AG20443 (cell line): ENCODE measurements around the gene MCL1.
"Not testable (repeated sequence)": the region's sequence is repeated elsewhere in the genome, so short reads cannot be mapped to it uniquely, and the experiment has no call there.

ENCODE experiments used
- DNase-seq: peaks from one replicate; pipeline ENCODE4 v3.0.0; 2012; ENCODE audit warnings: low spot score, mixed read lengths

The MCL1 gene

DNA sequence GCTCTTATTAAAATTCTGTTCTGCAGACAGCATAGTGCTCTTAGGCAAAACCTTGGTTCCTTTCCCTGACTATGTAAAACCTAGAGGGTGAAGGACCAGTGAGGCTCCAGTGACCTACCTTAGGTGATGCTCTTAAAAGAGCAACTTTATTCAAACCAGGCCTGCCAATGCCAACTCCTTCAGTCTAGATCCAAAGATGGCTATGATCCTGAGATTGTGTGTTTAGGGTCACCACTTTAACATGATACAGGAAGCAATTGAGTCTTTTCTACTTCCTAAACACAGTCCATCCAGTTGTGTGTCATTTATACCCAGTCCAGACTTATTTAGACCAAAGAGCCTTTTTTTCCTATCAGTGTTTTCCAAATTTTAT lies 10.8 kb downstream of the MCL1 start:
- no peak for DNase-seq

DNA sequence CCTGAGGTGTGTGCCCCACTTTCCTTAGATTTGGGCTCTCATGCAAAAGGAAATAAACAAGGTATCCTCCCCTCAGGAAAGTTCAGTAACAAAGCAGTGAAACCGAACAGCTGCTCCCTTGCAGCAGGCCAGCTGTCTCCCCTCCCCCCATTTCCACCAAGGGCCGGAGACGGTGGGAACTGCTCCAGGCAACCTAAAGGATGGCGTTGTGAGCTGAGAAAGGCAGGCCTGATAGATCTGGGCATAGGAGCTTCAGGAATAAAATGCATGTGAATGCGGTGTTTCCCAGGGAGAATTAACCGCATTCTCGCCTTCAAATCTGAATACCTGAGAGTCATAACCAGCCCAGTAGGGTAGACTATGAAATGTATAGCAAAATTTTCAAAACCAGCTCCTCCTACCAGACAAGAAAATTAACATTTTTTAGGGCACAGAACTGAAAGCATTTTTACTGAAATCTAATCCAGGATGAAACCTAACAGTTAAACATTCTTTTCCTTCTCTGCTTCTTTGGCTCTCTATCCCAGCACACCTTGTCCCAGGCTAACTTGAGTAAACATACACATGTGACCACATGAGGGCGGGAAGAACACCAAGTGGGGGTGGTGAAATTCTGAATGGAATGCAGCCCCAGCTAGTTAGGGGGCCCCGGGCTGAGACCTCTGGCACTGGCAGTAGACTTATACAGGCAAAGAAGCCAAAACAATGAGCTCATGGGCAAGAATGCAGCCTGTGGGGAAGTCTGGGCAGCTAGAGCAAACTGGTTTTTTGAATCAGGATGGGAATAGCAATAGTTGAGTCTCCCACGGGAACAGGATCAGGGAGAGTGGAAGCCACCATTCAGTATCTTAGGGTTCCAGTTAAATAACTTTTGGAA lies 11.5 kb downstream of the MCL1 start:
- peak; percentile 87 for DNase-seq

DNA sequence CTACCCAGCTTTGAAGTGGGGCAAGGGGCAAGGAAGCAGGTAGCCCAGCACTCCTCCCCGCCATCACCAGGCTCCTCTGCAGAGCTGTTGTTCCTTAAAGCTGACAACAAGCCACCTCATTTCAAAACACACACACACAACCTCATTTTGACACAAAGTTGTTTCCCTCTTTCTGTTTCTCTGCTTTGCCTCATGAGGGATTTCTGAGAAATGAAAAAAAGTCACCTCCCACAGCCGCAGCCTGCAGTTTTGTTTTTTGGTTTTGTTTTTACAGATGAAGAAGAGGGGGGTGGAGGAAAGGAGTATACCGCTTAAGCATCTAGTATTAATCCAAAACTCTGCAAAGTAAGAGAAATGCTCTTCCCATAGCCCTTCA lies 12.1 kb downstream of the MCL1 start:
- DNase-seq, result no peak

DNA sequence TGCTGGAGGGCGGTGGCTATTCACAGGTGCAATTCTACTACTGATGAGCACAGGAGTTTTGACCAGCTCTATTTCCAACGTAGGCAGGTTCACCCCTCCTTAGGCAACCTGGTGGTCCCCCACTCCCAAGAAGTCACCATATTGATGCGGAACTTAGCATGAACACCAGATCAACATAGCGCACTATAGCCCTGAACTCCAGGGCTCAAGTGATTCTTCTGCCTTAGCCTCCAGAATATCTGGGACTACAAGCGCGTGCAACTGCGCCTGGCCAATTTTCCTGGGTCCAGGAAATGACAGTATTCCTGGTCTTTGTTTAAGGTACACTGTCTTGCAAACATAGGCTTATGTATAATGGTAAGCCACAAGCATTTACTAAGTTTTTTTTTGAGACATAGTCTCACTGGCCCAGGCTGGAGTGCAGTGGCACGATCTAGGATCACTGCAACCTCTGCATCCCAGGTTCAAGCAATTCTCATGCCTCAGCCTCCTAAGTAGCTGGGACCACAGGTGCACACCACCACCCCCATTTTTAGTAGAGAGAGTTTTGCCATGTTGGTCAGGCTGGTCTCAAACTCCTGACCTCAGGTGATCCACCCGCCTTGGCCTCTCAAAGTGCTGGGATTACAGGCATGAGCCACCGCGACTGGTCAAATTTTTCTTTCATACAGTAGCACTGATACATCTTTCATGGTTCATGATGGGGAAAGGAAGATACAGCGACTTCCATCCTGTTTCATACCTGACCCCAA lies 12.6 kb downstream of the MCL1 start:
- no peak for DNase-seq

DNA sequence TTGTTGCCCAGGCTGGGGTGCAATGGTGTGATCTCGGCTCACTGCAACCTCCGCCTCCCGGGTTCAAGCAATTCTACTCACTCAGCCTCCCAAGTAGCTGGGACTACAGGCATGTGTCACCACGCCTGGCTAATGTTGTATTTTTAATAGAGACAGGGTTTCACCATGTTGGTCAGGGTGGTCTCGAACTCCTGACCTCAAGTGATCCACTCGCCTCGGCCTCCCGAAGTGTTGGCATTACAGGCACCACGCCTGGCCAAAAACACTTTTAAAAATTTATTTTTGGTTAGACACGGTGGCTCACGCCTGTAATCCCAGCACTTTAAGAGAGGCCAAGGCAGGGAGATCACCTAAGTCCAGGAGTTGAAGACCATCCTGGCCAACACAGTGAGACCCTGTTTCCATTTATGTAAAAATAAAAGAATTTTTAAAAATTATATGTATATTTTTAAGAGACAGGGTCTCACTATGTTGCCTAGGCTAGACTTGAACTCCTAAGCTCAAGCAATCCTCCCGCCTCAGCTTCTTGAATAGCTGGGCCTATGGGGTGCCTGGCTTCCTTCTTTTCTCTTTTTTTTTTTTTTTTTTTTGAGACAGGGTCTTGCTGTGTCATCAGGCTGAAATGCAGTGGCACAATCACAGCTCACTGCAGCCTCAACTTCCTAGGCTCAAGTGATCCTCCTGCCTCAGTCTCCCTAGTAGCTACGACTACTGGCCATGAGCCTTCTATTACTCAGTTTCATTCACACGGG lies 14.0 kb downstream of the MCL1 start:
- DNase-seq, result not testable (repeated sequence)

DNA sequence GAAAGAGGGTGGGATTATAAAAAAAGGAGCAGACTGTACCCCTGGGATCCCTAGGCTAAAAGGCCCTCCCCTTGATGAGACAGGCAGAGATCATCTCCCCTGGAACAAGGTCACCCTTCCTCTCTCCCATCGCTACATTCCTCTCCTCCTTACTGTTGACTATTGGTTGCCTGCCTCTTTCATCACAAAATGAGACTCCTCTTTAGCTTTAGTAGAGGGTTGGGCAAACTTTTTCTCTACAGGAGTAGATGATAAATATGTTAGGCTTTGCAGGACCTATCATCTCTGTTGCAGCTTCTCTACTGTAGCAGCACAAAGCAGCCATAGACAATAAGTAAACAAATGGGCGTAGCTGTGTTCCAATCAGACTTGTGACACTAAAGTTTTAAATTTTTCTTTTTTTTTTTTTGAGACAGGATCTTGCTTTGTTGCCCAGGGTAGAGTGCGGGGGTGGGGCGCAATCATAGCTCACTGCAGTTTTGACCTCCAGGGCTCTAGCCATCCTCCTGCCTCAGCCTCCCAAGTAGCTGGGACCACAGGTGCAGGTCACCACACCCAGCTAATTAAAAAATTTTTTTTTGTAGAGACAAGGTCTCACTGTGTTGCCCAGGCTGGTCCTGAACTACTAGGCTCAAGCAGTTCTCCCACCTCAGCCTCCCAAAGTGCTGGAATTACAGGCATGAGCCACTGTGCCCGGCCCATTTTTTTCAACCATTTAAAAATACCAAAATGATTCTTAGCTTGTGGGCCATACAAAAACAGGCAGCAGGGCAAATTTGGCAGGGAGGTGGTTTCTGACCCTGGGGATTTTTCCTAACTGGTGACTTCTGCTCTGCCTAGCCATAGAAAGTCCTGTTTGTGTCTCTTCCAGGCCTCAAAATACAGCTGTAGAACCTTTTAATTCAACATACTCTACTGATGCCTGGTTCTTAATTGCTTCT lies 15.1 kb downstream of the MCL1 start:
- DNase-seq, result no peak

DNA sequence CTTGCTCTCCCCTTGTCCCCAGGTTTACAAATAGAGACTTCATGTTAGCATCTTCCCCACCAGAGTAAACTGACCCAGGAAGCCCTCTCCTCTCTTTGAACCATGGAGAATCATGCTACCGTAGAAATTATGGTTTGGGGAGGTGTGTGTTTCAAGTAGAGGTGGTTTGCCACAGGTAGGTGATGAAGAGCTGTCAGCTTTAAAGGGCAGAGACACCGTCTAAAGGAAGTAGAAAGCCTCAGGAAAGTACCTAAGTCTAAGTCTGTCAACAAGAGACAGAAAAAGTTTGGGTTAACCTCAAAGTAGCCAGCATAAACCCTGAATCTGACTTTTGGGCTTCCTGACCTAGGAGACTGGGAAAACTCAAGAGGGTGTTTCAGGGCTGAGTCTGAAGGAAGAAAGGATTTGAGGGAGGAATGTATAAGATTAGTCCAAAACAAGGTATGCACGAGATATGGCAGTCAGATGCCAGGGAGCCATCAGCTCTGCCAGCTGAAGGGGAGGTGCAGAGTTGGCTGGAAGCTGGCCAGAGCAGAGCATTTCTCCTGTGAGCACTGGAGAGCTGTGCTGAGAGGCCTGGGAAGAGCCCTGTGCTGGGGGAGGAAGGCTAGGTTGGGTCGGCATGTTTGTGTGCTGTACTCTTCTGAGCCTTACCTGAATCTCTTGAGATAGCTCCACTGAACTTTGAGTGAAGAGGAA lies 15.9 kb downstream of the MCL1 start:
- no peak for DNase-seq

DNA sequence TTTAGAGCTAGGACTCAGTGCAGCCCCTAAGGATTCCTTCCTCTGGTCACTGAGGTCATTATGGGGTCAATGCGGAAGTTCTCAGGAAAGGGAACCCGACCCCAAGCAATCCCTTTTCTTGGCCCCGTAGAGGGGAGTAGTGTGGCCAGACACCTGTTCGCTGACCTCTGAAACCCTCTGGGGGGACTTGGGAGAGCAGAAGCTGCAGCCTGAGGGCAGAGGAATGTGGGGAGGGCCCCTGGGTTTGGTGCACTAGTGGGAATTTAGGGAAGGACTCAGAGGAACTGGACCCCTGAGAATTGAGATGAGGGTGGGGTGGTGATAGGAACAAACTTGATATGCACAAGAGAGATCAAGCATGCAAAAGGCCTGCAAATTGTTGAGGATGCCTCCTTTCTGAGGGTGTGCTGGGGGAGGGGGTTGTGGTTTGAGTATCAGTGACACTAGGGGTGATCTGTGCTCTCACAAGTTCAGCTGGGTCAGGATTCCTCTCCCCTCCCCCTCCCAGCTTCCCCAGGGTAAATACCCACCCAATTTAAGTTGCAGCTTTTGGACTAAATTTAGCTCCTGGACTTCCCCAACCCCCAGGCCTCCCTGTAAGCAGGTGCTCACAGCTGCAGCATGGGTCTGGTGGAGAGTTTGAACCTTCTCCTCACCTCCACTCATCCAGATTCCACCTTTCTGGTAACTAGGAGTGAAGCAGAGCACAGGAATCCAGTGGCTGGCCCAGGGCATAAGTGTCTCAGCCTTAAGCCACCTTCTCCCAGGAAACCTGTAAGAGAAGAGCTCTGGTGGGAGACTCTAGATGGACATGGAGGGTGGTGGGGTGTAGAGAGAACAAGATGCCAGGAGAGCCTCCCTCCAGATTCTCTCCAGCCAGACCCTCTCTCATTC lies 16.7 kb downstream of the MCL1 start:
- DNase-seq, result no peak

DNA sequence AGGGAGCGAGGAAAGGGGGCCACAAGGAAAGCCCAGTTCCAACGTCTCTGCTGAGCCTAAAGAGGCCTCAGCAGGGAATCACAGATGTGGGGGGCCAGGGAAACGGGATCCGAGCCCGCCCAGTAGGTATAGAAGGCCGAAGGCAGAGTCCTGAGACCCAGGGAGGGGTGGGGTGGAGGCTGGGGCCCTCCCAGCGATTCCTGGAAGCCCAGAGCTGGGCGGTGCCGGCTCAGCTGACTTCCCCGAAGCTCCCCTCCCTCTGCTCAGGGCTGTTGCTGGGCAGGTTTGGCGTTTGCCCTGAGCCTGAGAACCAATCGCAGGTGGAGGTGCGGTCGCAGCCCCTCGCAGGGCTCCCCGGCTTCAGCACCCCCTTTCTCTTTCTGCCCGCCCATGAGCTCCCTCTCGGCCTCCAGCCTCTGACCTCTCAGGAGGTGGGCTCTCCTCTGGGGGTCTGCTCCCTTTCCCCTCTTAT lies 17.4 kb downstream of the MCL1 start:
- DNase-seq, result peak; percentile 89

DNA sequence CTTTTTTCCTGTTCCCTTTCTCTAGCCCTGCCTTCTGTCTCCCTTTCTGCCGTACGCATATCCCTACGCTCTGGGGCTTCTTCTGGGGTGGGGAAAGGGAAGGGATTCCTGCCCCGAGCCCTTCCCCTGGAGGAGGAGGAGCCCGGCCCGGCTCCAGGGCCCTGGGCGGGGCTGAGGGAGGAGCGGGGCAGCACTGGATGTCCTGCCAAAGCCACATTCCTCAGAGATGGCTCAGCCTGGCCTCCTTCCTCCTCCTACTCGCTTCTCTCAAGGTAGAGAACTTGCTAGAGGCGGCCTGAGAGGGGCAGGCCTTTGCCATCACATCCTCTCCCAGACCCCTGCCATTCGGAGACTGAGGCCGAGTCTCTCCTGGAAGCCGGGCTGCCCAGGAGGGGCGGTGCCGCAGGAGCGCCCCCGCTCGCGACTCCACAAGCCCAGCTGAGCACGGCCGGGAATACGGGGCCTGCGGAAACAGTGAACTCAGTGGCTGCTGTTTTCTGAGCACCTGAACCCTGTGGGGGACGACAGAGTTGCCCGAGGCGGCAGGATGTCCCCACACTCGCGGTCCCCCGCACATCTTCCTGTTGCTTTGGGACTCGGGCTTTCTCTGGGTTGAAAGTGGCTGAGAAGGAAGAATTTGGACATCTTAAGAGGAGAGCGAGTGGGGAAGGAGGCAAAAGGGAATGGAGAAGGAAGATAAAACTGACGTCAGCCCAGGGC lies 18.0 kb downstream of the MCL1 start:
- DNase-seq, result peak; percentile 95

DNA sequence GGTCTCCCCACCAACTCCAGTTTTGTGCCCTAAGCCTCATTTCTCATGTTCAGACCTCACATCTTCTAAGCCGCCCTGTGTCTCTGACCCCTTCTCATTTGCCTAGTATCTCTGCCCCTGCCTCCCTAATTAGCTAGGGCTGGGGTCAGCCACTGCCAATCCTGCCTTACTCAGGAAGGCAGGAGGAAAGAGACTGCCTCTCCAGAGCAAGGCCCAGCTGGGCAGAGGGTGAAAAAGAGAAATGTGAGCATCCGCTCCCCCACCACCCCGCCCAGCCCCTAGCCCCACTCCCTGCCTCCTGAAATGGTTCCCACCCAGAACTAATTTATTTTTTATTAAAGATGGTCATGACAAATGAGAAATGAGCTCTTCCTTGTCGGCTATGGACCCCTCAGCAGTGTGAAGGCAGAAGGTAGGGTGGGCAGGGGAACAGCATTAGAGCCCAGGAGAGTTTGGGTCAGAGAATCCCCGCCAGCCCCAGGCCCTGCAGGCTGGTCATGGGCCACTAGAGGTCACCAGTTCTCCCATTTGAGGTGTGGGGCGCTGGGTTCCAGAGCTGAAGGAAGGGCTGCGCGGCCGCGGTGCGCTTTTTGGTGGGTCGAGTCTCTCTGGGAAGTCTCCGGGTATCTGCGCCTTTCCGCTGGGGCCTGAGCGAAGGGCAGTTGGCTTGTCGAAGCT lies 18.7 kb downstream of the MCL1 start:
- peak; percentile 83 for DNase-seq

DNA sequence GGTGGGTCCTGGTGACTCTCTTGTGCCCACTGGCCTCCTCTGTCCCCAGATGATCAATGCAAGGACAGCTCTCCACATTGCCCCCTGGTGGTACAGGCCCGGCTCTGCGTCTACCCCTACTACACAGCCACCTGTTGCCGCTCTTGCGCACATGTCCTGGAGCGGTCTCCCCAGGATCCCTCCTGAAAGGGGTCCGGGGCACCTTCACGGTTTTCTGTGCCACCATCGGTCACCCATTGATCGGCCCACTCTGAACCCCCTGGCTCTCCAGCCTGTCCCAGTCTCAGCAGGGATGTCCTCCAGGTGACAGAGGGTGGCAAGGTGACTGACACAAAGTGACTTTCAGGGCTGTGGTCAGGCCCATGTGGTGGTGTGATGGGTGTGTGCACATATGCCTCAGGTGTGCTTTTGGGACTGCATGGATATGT lies 19.4 kb downstream of the MCL1 start:
- DNase-seq, result peak; percentile 69

DNA sequence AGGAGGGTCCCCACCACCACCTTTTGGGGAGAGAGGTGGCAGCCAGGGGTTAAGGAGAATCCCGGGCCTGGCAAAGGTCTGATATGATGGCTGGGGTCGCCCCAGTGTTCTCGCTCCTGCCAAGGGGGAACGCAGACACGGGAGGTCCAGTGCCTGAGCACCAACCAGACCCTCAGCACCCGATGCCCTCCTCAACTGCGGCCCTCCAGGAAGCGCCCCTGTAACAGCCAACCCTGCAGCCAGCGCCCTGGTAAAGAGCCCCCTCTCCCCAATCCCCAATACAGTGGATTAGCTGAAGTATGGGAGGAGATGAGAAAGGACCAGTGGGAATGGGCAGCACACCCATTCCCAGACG lies 19.8 kb downstream of the MCL1 start:
- no peak for DNase-seq

DNA sequence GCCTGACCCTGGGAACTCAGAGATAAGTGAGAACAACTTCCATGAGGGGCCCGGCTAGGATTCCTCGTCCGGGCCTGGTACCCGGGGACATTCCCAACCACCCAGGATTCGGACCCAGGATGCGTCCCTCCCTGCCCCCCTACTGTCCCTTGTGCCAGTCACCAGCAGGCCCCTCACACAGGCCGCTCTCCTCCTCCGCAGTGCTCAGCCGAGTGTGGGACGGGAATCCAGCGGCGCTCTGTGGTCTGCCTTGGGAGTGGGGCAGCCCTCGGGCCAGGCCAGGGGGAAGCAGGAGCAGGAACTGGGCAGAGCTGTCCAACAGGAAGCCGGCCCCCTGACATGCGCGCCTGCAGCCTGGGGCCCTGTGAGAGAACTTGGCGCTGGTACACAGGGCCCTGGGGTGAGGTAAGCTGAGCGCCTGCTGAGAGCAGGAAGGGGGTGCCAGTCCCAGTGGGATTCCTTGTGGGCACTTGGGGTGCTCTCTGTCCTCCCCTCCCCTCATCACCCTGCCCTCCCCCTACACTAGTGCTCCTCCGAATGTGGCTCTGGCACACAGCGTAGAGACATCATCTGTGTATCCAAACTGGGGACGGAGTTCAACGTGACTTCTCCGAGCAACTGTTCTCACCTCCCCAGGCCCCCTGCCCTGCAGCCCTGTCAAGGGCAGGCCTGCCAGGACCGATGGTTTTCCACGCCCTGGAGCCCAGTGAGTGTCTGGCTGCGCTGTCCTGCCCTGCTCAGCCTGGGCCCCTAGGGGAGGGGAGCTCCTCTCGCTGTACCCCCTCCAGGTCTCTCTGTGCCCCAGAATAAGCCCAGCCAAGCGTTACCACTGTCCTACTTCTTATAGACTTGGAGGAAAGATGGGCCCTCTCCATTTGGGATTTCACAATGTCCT lies 20.4 kb downstream of the MCL1 start:
- DNase-seq, result no peak

DNA sequence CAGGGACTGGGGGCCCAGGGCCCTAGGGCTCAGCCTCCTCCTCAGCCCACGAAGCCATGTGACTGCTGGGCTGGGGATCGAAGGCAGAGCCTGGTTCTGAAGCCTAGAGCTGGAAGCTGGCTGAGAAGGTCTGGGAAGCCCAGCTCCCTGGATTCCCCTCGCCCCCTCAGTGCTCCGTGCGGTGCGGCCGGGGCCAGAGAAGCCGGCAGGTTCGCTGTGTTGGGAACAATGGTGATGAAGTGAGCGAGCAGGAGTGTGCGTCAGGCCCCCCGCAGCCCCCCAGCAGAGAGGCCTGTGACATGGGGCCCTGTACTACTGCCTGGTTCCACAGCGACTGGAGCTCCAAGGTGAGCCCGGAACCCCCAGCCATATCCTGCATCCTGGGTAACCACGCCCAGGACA lies 21.1 kb downstream of the MCL1 start:
- no peak for DNase-seq

DNA sequence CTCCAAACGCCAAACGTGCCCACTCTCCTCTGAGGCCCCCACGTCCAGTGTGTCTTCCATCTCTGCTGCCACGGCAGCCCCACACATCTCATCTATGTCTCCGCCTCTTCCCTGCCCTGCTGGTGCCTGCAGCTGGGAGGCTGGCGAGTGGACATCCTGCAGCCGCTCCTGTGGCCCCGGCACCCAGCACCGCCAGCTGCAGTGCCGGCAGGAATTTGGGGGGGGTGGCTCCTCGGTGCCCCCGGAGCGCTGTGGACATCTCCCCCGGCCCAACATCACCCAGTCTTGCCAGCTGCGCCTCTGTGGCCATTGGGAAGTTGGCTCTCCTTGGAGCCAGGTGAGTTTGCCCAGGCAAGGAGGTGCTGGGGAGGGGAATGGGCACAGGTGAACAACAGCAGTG lies 21.6 kb downstream of the MCL1 start:
- no peak for DNase-seq

DNA sequence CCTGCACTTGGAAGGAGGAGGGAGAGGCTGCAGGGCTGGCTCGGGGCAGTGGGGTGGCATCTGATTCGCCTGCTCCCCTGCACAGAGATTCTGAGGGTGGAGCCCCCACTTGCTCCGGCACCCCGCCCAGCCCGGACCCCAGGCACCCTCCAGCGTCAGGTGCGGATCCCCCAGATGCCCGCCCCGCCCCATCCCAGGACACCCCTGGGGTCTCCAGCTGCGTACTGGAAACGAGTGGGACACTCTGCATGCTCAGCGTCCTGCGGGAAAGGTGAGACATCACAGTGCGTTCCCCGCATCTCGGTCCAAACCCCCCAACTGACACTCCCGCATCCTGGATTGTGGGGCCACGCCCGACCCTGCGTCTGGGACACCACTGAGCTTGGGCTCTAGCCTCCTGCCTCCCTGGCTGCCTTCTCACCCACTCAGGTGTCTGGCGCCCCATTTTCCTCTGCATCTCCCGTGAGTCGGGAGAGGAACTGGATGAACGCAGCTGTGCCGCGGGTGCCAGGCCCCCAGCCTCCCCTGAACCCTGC lies 22.3 kb downstream of the MCL1 start:
- no peak for DNase-seq
